NCI-H69 (cell line): ENCODE data around the gene DPH1.

Experiments
- DNase-seq: peaks from one replicate; lab custom pipeline; 2025; lab: John Stamatoyannopoulos, UW

Gene DPH1

DNA sequence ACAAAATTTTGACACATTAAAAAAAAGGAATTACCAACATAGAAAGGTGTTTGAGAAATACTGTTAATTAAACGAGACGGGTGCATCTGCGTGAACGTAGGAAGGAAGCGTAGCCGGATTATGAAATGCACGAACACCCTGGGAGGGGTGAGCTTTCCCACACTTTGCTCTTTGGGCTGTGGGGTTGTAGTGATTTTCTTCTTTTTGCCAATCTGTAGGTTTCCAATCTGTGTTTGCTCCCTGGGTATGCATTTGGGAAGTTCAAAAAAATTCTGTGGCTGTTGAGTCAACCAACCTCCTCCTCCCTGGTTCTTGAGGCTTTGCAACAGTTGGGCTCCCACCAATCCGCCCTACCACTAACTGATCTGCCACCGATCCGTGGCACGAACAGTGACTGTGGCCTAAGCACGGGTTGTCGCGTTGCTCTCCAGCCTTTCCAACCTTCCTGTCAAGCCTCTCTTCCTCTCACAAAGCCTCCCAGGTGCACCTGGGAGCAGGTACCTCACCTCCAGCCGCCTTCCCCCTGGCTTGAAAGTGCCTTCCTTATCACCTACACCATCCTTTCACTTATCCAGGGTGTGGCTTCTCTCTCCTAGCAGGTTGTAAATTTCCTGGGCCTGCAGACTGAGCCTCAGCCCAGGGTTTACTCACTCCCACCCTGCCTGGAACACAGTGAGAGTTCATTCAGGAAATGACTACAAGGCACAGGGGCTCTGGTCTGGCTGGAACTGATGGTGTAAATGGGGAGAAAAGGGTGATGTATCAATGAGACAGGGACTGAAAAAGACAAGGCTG is 21.4 kb upstream of the DPH1 start:
- no peak for DNase-seq

DNA sequence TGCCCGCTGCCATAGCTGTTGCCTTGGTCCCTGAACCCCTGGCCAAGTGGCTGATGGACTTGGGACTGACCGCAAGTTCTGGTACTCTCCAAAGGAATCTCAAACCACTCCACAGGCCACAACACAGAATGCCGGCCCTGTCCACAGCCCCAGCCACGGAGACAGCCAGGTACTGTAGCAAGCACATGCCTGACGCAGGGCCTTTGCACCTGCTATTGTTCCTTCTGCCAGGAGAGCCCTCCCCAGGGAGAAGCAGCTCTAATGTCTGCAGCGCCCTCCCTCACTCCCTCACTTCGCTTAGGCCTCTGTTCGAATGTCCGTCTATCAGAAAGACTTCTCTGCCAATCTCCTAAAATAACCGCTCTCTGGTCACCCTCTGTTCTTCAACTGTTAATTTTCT is 20.2 kb upstream of the DPH1 start:
- no peak for DNase-seq

GRCh38 chr17:2011411-2012371 is 18.3 kb upstream of the DPH1 start:
- DNase-seq: peak; percentile 63

- DNase-seq: no peak
Measured at GRCh38 chr17:2012499-2012898, 17.5 kb upstream of the DPH1 start.

- DNase-seq: peak; percentile 14
Measured at GRCh38 chr17:2013220-2013993, 16.5 kb upstream of the DPH1 start.

DNA sequence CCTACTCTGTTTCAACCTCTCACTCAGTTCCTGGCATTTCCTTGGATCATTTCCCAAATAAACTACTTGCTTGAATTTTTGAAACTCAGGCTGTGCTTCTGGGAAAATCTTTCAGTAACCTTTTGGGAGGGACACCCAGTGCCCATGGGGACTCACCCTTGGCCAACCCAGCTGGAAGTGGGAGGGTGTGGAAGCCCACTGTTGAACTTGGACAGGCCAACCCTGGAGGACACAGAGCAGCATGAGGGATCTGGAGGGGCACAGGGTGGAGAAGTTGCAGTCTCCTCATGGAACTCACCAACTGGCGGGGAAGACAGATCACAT is 16.0 kb upstream of the DPH1 start:
- no peak for DNase-seq

GRCh38 chr17:2015314-2015713 is 14.6 kb upstream of the DPH1 start:
- no peak for DNase-seq

GRCh38 chr17:2016494-2016893 is 13.5 kb upstream of the DPH1 start:
- DNase-seq: no peak

- DNase-seq: peak; percentile 14
Measured at GRCh38 chr17:2017274-2017941, 12.5 kb upstream of the DPH1 start.

- DNase-seq: peak; percentile 57
Measured at GRCh38 chr17:2018716-2019510, 11.0 kb upstream of the DPH1 start.

- DNase-seq: no peak
Measured at GRCh38 chr17:2019723-2020122, 10.2 kb upstream of the DPH1 start.

DNA sequence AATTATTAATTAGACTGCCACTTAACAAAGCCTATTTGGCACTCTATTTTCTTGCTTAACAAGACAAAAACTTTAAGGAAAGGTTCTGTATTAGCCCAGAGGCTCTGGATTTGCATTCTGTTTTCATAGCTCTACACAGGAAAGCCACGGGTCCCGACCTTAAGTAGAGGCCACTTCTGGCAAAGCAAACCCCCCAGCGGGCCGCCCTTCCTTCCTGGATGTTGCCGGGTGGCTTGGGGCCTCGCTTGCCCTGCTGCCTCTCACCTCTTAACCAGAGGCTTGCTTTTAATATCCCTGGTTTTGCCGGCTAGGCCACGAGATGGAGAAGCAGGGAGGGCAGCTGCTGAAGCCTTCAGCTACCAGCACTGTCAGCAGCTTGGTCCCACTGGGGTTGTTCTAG is 9.2 kb upstream of the DPH1 start:
- DNase-seq: no peak

- no peak for DNase-seq
Measured at GRCh38 chr17:2022647-2023240, 7.2 kb upstream of the DPH1 start.

DNA sequence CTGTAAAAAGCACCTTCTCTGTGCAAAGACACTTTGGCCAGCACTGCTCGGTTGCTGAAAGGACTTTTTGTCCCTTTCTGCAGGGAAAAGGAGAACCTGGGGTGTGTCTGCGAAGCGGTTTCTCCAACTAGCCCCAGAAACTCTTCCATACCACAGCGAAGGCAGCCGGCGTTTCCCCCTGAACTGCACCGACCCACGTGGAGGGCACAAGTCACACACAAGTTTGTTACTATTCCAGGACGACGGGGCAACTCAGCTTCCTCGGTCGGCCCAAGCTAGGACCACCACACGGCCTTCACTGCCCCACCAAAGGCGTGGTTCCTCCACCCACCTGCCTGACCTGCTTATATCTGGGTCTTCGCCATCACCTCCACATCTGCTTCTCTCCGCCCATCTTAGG is 6.7 kb upstream of the DPH1 start:
- no peak for DNase-seq

DNA sequence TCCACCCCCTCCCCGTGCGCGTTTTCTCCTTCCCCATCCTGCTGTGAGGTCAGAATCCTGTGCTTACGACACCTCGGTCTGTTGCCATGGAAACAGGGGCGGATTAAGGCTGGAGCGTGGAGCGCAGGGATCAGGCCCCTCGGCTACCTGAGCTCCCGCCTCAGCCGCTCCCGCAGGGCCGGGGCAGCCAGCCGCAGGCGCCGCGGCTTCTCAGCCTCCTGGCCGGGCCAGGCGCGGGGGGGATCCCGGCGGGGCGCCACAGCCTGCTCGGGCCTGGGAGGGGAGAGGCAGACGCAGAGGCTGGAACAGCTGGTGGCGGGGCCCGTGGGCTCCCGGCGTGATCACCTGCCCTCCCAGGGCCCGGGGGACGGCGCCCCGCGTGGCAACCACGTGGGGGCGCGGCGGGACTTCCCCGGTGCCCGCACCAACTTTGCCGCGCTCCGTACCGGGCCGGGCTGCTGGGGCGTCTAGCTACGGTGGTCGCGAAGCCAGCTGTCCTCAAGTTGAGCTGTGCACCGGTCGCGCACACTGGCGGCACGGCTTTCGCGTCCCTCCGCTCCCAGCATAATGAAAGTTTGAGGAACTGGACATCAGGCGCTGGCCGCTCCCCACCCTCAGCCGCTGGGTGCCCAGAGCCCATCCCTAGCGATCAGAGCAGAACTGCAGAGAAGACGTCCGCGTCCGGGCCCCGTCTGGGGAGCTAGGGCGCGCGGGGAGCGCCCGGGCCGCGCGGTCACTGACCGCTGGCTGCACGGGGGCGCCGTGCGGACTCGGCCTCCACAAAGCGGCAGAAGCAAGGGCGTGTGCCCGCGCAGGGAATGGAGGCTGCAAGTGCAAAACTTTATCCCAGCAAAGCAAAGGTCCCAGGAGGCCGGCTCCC is 6.0 kb upstream of the DPH1 start:
- DNase-seq: peak; percentile 87

- peak; percentile 43 for DNase-seq
Measured at GRCh38 chr17:2024572-2025219, 5.3 kb upstream of the DPH1 start.

DNA sequence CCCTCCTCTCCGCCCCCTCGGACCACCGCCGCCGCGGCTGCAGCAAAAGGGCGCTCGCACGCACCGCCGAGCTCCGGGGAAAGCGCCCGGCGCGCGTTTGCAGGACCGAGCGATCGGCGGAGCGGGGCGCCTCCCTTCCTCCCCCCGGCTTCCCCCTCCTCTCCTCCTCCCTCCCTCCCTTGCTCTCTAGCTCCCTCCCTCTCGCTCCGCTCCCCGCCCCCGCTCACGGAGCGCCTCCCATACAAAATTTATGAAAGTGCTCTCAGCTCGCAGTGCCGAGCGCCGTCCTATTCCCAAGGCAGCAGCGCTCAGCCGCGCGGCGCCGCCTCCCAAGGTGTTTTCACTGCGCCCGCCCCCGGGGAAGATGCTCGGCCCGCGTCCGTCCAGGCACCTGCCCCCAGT is 4.7 kb upstream of the DPH1 start, which contains the start of gene RTN4RL1:
Gene RTN4RL1, minus strand, starts transcription at position 115 of the 402 bp plus-strand sequence. CDS start 469 bp downstream, outside the sequence.
- DNase-seq: peak; percentile 86

DNA sequence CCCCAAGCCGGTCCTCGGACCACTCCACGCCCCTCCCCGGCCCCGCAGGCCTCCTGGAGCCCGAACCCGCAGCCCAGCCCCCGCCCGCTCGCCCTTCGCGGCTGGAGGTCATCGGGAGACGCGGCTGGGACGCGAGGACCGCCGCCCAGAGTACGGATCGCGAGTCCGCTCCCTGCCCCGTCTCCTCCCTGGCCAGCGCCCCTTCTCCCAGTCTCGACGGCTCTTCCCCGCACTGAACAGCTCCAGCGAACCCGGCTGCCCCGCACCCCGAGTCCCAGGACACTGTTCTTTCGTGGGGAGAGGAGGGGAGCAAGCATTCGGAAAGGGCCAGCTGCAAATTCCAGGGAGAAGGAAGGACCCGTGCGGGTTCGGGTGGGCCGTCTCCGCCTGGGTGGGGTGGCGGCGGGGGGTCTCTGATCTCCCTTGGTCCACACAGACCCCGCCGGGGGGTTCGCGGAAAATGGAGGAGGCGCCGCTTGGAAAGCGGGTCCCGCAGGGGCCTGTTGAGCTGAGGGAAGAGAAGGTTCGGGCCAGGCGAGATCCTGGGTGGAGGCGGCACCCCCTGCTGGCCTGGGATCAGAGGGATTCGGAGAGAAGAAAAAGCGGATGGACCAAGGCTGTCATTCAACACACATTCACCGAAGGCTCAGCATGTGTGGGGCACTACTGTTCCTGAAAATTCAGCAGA is 4.2 kb upstream of the DPH1 start:
- peak; percentile 24 for DNase-seq
